HL-60 (cell line): ENCODE data around the gene SLC6A8.
A peak's percentile ranks its signal among the peaks of the same experiment; 100 is the strongest.

Source experiments
- DNase-seq, 2 experiments: peaks; one replicate each; pipeline ENCODE4 v3.0.0-alpha.2; 2010 to 2020; ENCODE audit warnings: low read depth in 1 of 2, low spot score in 1 of 2
- H3K27ac ChIP-seq: fragments of 250-450 bp; sonication (Bioruptor Pico); replicated peaks from 2 replicates; pipeline ENCODE4 v1.5.1; 2020; ENCODE audit warnings: mild to moderate bottlenecking, moderate library complexity
- H3K27me3 ChIP-seq: fragments of 250-450 bp; sonication (Bioruptor Pico); 2 replicates; pipeline ENCODE4 v1.5.1; 2021; ENCODE audit warnings: mild to moderate bottlenecking, moderate library complexity; ENCODE audit not compliant: insufficient read depth, poor library complexity, severe bottlenecking
- H3K4me3 ChIP-seq: replicated peaks from 2 replicates; pipeline ENCODE4 v1.5.1; 2011; ENCODE audit warnings: mild to moderate bottlenecking, control low read depth, low read length; ENCODE audit not compliant: insufficient read depth
- GABPA ChIP-seq: IDR thresholded peaks from 2 replicates; pipeline ENCODE4 v1.6.1; 2012; ENCODE audit warnings: low read depth
- POLR2AphosphoS5 ChIP-seq: IDR thresholded peaks from 2 replicates; pipeline ENCODE4 v1.6.1; 2012; ENCODE audit warnings: low read depth
- SPI1 ChIP-seq: IDR thresholded peaks from 2 replicates; pipeline ENCODE4 v1.6.1; 2012; ENCODE audit warnings: low read depth, mild to moderate bottlenecking, borderline replicate concordance
- TF ChIP-seq, protein P1 (sequence below): IDR thresholded peaks from 2 replicates; pipeline ENCODE4 v1.6.1; 2012; ENCODE audit warnings: low read depth; ENCODE audit not compliant: insufficient replicate concordance
- TF ChIP-seq, protein P2 (sequence below): IDR thresholded peaks from one replicate; pipeline ENCODE4 v1.5.1; 2011; ENCODE audit warnings: low read length, control low read depth, inconsistent platforms; ENCODE audit not compliant: insufficient read depth

SLC6A8 gene

DNA sequence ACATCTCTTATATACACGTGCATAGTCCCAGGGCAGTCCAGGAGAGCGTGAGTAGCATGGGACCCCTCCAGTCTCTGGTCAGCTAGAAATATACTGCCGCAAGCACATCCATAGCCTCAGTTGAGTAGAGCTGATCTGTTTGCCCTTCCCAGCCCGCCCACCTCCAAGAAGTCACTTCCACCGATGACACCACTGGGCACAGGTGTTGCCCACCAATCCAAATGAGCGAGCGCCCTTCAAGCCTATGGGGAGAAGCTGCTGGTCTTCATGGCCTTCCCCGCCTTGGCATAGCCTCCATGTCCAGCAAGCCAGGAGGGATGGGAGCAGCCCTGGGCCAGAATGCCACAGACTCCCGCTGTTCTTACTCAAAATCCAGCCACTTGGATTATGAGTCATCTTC, 30.6 kb upstream of the SLC6A8 start:
- no peak for TF ChIP-seq POLR2AphosphoS5
- TF ChIP-seq, protein P1, sequence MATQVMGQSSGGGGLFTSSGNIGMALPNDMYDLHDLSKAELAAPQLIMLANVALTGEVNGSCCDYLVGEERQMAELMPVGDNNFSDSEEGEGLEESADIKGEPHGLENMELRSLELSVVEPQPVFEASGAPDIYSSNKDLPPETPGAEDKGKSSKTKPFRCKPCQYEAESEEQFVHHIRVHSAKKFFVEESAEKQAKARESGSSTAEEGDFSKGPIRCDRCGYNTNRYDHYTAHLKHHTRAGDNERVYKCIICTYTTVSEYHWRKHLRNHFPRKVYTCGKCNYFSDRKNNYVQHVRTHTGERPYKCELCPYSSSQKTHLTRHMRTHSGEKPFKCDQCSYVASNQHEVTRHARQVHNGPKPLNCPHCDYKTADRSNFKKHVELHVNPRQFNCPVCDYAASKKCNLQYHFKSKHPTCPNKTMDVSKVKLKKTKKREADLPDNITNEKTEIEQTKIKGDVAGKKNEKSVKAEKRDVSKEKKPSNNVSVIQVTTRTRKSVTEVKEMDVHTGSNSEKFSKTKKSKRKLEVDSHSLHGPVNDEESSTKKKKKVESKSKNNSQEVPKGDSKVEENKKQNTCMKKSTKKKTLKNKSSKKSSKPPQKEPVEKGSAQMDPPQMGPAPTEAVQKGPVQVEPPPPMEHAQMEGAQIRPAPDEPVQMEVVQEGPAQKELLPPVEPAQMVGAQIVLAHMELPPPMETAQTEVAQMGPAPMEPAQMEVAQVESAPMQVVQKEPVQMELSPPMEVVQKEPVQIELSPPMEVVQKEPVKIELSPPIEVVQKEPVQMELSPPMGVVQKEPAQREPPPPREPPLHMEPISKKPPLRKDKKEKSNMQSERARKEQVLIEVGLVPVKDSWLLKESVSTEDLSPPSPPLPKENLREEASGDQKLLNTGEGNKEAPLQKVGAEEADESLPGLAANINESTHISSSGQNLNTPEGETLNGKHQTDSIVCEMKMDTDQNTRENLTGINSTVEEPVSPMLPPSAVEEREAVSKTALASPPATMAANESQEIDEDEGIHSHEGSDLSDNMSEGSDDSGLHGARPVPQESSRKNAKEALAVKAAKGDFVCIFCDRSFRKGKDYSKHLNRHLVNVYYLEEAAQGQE, result no peak
- TF ChIP-seq SPI1, result no peak
- no peak for TF ChIP-seq GABPA
- TF ChIP-seq, protein P2, sequence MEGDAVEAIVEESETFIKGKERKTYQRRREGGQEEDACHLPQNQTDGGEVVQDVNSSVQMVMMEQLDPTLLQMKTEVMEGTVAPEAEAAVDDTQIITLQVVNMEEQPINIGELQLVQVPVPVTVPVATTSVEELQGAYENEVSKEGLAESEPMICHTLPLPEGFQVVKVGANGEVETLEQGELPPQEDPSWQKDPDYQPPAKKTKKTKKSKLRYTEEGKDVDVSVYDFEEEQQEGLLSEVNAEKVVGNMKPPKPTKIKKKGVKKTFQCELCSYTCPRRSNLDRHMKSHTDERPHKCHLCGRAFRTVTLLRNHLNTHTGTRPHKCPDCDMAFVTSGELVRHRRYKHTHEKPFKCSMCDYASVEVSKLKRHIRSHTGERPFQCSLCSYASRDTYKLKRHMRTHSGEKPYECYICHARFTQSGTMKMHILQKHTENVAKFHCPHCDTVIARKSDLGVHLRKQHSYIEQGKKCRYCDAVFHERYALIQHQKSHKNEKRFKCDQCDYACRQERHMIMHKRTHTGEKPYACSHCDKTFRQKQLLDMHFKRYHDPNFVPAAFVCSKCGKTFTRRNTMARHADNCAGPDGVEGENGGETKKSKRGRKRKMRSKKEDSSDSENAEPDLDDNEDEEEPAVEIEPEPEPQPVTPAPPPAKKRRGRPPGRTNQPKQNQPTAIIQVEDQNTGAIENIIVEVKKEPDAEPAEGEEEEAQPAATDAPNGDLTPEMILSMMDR, result no peak

DNA sequence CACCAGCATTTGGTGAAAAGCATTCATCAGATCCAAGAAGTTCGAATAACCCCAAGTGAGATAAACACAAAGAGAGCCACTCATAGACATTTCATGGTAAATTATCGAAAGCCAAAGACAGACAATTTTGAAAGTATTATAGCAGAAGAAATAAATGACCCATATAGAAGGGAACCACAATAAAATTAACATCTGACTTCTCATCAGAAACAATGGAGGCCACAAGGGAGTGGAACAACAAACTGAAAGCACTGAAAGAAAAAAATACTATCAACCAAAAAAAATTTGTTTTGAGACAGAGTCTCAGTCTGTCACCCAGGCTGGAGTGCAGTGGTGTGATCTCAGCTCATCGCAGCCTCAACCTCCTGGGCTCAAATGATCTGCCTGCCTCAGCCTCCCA, 28.5 kb upstream of the SLC6A8 start:
- TF ChIP-seq, protein P1, result no peak
- TF ChIP-seq GABPA, result no peak
- TF ChIP-seq, protein P2, result no peak
- no peak for TF ChIP-seq POLR2AphosphoS5
- TF ChIP-seq SPI1, result no peak
- H3K27me3 ChIP-seq, result peaks cover 11% of the 10 kb centered on the region
- H3K27ac ChIP-seq, result no peak overlapping the region
- H3K4me3 ChIP-seq, result no peak overlapping the region
- DNase-seq, result no peak

More for the DNA sequence above, 30.6 kb upstream of the SLC6A8 start:
- no peak overlapping the region for H3K4me3 ChIP-seq
- no peak for DNase-seq
- no peak overlapping the region for H3K27ac ChIP-seq
- H3K27me3 ChIP-seq, result peaks cover 9% of the 10 kb centered on the region

DNA sequence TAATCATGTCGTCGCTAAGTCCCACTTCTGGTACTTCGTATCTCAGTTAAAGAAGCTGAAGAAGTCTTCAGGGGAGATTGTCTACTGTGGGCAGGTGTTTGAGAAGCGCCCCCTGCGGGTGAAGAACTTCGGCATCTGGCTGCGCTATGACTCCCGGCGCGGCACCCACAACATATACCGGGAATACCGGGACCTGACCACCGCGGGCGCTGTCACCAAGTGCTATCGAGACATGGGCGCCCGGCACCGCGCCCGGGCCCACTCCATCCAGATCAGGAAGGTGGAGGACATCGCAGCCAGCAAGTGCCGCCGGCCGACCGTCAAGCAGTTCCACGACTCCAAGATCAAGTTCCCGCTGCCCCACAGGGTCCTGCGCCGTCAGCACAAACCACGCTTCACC, 25.5 kb upstream of the SLC6A8 start:
- no peak for TF ChIP-seq POLR2AphosphoS5
- TF ChIP-seq, protein P2, result peak; percentile 15
- H3K27ac ChIP-seq, result no peak overlapping the region
- peaks cover 11% of the 10 kb centered on the region for H3K27me3 ChIP-seq
- no peak overlapping the region for H3K4me3 ChIP-seq
- DNase-seq, result peak in 1 of 2 experiments; percentile 34

DNA sequence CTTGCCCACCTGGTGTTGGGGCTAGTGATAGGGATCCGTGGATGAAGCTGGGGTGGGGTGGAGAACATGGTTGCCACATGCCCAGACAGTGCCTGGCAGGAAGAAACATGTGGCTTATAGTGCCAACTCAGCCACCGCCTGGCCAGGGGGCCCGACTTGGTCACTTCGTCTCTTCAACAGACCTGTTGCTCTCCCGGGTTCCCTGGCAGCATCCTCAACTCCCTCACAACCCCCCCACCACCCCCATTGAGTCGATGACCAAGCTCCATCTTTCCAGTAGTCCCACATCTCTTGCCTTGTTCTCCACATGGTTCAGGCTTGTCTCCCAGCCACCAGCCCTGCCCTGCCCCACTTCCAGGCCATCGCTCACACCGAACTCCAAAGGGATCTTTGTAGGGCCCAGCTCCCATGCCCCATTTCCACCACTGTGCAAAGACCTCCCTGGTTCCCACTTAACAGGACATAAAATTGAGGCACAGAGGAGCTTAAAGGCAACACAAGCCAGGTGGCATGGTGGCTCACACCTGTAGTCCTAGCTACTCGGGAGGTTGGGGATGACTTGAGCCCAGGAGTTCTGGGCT, 21.9 kb upstream of the SLC6A8 start:
- no peak overlapping the region for H3K4me3 ChIP-seq
- TF ChIP-seq, protein P2, result no peak
- no peak for TF ChIP-seq SPI1
- TF ChIP-seq GABPA, result no peak
- TF ChIP-seq, protein P1, result no peak
- no peak for TF ChIP-seq POLR2AphosphoS5
- no peak for DNase-seq
- H3K27me3 ChIP-seq, result peaks cover 8% of the 10 kb centered on the region
- no peak overlapping the region for H3K27ac ChIP-seq
